B cell (primary cell): ENCODE data around the gene SLC2A2. TPM values are rescaled to one million over a fixed set of nuclear protein-coding genes. Genes with fewer than 3 reads are reported as not detected.

Source experiments
- ATAC-seq: fragments of 200-7000 bp; cut with Tn5 transposase; one replicate; pipeline ENCODE4 v1.10.0; 2021; ENCODE audit warnings: low read depth, mild to moderate bottlenecking, moderate number of reproducible peaks, moderate library complexity
- CTCF ChIA-PET: fragments of 350-600 bp; sonication (Branson Sonifier 250); formaldehyde crosslinking; loops from one replicate; lab custom pipeline; 2021; ENCODE audit warnings: antibody characterized with exemption, inconsistent platforms; lab: Charles Lee
- POLR2A ChIA-PET: fragments of 350-600 bp; sonication (Branson Sonifier 250); formaldehyde crosslinking; loops from one replicate; lab custom pipeline; 2021; ENCODE audit warnings: antibody characterized with exemption; lab: Charles Lee
- DNase-seq: peaks from one replicate; pipeline ENCODE4 v3.0.0; 2013
- H2AFZ ChIP-seq: 2 replicates; pipeline ENCODE4 v1.6.1; 2012; ENCODE audit warnings: mild to moderate bottlenecking, low read depth, low read length; ENCODE audit not compliant: insufficient read depth, poor library complexity, severe bottlenecking
- H3K27ac ChIP-seq, 2 donors: 1 replicate in 1 of 2; 2 replicates in 1 of 2; pipeline ENCODE4 v1.5.1; 2012 to 2013; ENCODE audit warnings: low read length in 2 of 2, mild to moderate bottlenecking in 2 of 2, moderate library complexity in 1 of 2
- H3K27me3 ChIP-seq, 4 experiments: fragments of 200-600 bp in 1 of 4; sonication (generic) in 1 of 4; replicated peaks in 1 of 4; 1 replicate in 2 of 4; 2 replicates in 2 of 4; pipeline versions ENCODE4 v1.6.1 to v1.7.0; 2013 to 2016; ENCODE audit warnings: low read length in 3 of 4, mild to moderate bottlenecking in 2 of 4, mixed read lengths in 1 of 4, moderate library complexity in 1 of 4; ENCODE audit not compliant: insufficient read depth in 4 of 4, control insufficient read depth in 3 of 4; ENCODE audit errors: control extremely low read depth in 1 of 4
- H3K36me3 ChIP-seq, 2 experiments: replicated peaks in 1 of 2; 1 replicate in 1 of 2; 2 replicates in 1 of 2; pipeline versions ENCODE4 v1.6.1 to v1.7.1; 2013; ENCODE audit warnings: low read length in 1 of 2; ENCODE audit not compliant: insufficient read depth in 2 of 2, control insufficient read depth in 1 of 2; ENCODE audit errors: control extremely low read depth in 1 of 2, extremely low read depth in 1 of 2
- H3K4me1 ChIP-seq, 2 donors: fragments of 200-600 bp in 1 of 2; sonication (generic) in 1 of 2; 1 replicate in 1 of 2; 2 replicates in 1 of 2; pipeline versions ENCODE4 v1.5.1 to v1.6.1; 2013 to 2017; ENCODE audit warnings: low read length in 2 of 2; ENCODE audit not compliant: control insufficient read depth in 2 of 2, insufficient read depth in 2 of 2
- H3K4me2 ChIP-seq: replicated peaks from 2 replicates; pipeline ENCODE3; 2012; ENCODE audit warnings: mild to moderate bottlenecking, low read depth, low read length; ENCODE audit not compliant: poor library complexity, severe bottlenecking
- H3K4me3 ChIP-seq, 5 experiments: fragments of 200-600 bp in 1 of 5; sonication (generic) in 1 of 5; 1 replicate in 3 of 5; 2 replicates in 2 of 5; pipeline versions ENCODE4 v1.5.1 to v1.7.0; 2011 to 2016; ENCODE audit warnings: low read length in 4 of 5, mild to moderate bottlenecking in 4 of 5, low read depth in 2 of 5, control low read depth in 1 of 5, moderate library complexity in 1 of 5; ENCODE audit not compliant: insufficient read depth in 1 of 5; ENCODE audit errors: control extremely low read depth in 1 of 5, extremely low read depth in 1 of 5
- H3K79me2 ChIP-seq: fragments of 200-600 bp; sonication (generic); one replicate; pipeline ENCODE4 v1.6.0; 2016; ENCODE audit warnings: low read length; ENCODE audit not compliant: control insufficient read depth, insufficient read depth
- H3K9ac ChIP-seq: fragments of 200-600 bp; sonication (generic); 2 replicates; pipeline ENCODE4 v1.6.1; 2017; ENCODE audit warnings: mild to moderate bottlenecking, low read length, moderate library complexity
- H3K9me3 ChIP-seq, 3 donors: one replicate each; pipeline versions ENCODE4 v1.6.1 to v1.7.1; 2013; ENCODE audit warnings: low read length in 2 of 3; ENCODE audit not compliant: control insufficient read depth in 2 of 3, insufficient read depth in 1 of 3; ENCODE audit errors: control extremely low read depth in 1 of 3
- H4K20me1 ChIP-seq: 2 replicates; pipeline ENCODE4 v1.6.0; 2012; ENCODE audit warnings: mild to moderate bottlenecking, low read length; ENCODE audit not compliant: insufficient read depth, control insufficient read depth, poor library complexity, severe bottlenecking
- H3K27ac Mint-ChIP-seq: one replicate; pipeline ENCODE4 v1.8.0; 2021; ENCODE audit warnings: mixed read lengths
- H3K27me3 Mint-ChIP-seq: one replicate; pipeline ENCODE4 v1.8.0; 2021; ENCODE audit warnings: mixed read lengths
- H3K4me1 Mint-ChIP-seq: one replicate; pipeline ENCODE4 v1.8.0; 2021; ENCODE audit warnings: mixed read lengths
- H3K4me3 Mint-ChIP-seq: one replicate; pipeline ENCODE4 v1.8.0; 2021; ENCODE audit warnings: mixed read lengths
- H3K9me3 Mint-ChIP-seq: one replicate; pipeline ENCODE4 v1.8.0; 2022; ENCODE audit warnings: mixed read lengths; ENCODE audit not compliant: insufficient read depth
- EZH2 ChIP-seq: IDR thresholded peaks from 2 replicates; pipeline ENCODE4 v1.6.1; 2012; ENCODE audit warnings: borderline replicate concordance, low read depth, mild to moderate bottlenecking, moderate library complexity, low read length; ENCODE audit not compliant: insufficient read depth, poor library complexity, severe bottlenecking
- WGBS: methylation state at CpG from one replicate; pipeline ENCODE4 v1.1.5; 2013; ENCODE audit warnings: missing lambda C conversion rate; ENCODE audit not compliant: insufficient coverage; 5-methylcytosine and 5-hydroxymethylcytosine counted together
- intact Hi-C: fragments of 100-400 bp; cut with micrococcal nuclease; formaldehyde crosslinking; loops from one replicate; pipeline ENCODE4 v1.10.0; 2022
- polyA plus RNA-seq: library from polyadenylated mRNA; depleted of rRNA; stranded (reverse); fragments of >200 nt; gene quantifications from 2 replicates; pipeline ENCODE4 v1.2.3, GENCODE V29; 2012
- total RNA-seq, 2 donors: library from RNA; stranded (reverse); fragments of 120-200 nt in 1 of 2; gene quantifications; 1 replicate in 1 of 2; 2 replicates in 1 of 2; pipeline versions ENCODE4 v1.2.3 to v1.2.4, GENCODE V29; 2013 to 2022
- TF ChIP-seq, protein P1 (sequence below): fragments of 200-600 bp; IDR thresholded peaks from one replicate; pipeline ENCODE4 v1.8.0; 2022; ENCODE audit warnings: antibody characterized with exemption, mild to moderate bottlenecking

Gene SLC2A2
- total and polyA plus RNA-seq, 2 donors (not counting 1 experiment from before 2014, with no cell fraction given): not detected

DNA sequence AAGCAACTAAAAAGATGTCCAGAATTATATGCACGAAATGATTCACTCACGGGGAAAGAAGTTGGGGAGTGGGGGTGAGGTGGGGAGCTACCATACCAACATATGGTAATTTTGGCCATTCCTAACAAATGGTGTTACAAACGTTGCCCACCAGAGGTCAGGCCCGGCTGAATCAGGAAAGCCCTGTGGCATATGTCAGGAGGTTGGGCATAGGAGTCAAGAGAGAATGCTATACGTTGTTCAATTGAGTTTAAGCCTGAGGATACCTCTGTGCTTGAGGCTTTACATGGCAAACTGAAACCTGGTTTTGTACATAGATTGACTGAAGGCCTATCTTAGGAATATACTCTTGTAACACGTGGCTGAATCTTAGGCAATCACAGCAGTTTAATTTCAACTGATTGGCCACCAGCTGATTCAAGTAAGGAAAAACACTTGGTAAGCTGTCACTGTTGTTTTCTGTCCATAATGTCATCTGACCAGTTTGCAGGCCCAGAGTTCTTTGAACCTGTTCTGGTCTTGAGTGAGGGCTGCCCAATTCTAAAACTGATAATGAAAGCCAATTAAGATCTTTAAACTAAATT lies 23.4 kb upstream of the SLC2A2 start:
- CTCF ChIA-PET: interaction anchor here (0.9 to 5.3 kb wide), 6 partner anchors 13 to 722 kb away, joined by 3 to 52 read pairs (median 4); no protein-coding TSS in a partner anchor
- Mint-ChIP-seq H3K4me3 (no peak overlapping the region), H3K27ac (no peak overlapping the region)

DNA sequence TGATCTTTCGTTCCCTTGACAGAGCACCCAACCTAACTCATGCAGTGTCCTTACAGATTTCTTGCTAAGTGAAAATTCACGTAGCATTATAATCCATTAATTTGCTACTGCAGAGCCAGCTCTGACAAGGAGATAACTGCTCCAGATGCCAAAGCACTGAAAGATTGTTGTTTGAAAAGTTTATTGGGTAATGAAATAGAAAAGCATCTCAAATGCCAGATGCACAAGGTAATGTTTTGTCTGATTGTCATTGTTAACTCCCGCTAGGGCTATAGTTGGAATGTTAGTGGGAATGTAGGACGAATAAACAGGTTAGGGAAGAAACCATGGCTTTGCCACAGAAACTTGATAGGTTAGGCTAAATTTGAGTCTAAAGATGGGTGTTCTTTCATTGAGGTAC lies 20.2 kb upstream of the SLC2A2 start:
- CTCF ChIA-PET: interaction anchor here (0.9 to 5.3 kb wide), 2 partner anchors 519 to 1295 kb away, joined by 3 to 52 read pairs; no protein-coding TSS in a partner anchor

More for the DNA sequence above, 23.4 kb upstream of the SLC2A2 start:
- Histone ChIP-seq H3K9ac (no peak overlapping the region), H2AFZ (no peak overlapping the region), H4K20me1 (no peaks in the 10 kb centered on the region), H3K4me2 (no peak overlapping the region), H3K9me3 (no peaks in the 10 kb centered on the region), H3K27ac (no peak overlapping the region), H3K4me3 (no peak overlapping the region), H3K4me1 (no peaks in the 10 kb centered on the region), H3K36me3 (no peaks in the 10 kb centered on the region), H3K27me3 (no peaks in the 10 kb centered on the region), H3K79me2 (no peaks in the 10 kb centered on the region)
- ATAC-seq (peak; percentile 53), DNase-seq (peak; percentile 38)
- H3K27me3 Mint-ChIP-seq: peaks cover 11% of the 10 kb centered on the region
- TF ChIP-seq EZH2: no peak
- TF ChIP-seq, protein P1, sequence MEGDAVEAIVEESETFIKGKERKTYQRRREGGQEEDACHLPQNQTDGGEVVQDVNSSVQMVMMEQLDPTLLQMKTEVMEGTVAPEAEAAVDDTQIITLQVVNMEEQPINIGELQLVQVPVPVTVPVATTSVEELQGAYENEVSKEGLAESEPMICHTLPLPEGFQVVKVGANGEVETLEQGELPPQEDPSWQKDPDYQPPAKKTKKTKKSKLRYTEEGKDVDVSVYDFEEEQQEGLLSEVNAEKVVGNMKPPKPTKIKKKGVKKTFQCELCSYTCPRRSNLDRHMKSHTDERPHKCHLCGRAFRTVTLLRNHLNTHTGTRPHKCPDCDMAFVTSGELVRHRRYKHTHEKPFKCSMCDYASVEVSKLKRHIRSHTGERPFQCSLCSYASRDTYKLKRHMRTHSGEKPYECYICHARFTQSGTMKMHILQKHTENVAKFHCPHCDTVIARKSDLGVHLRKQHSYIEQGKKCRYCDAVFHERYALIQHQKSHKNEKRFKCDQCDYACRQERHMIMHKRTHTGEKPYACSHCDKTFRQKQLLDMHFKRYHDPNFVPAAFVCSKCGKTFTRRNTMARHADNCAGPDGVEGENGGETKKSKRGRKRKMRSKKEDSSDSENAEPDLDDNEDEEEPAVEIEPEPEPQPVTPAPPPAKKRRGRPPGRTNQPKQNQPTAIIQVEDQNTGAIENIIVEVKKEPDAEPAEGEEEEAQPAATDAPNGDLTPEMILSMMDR: peak; percentile 59
- intact Hi-C loops: loop anchor here (1.0 to 2.0 kb wide), 2 partner anchors 517 to 1291 kb away; no protein-coding TSS in a partner anchor
- H3K4me1 Mint-ChIP-seq: no peaks in the 10 kb centered on the region
- WGBS: 11% methylated on average over 3 of the region's 6 CpGs
- POLR2A ChIA-PET: no interaction called here
- H3K9me3 Mint-ChIP-seq: no peaks in the 10 kb centered on the region

More for the DNA sequence above, 20.2 kb upstream of the SLC2A2 start:
- Mint-ChIP-seq H3K27me3 (peaks cover 7% of the 10 kb centered on the region), H3K9me3 (no peaks in the 10 kb centered on the region), H3K27ac (no peak overlapping the region), H3K4me3 (no peak overlapping the region), H3K4me1 (no peaks in the 10 kb centered on the region)
- Histone ChIP-seq H3K27me3 (no peaks in the 10 kb centered on the region), H3K4me1 (no peaks in the 10 kb centered on the region), H2AFZ (no peak overlapping the region), H3K27ac (no peak overlapping the region), H3K9me3 (no peaks in the 10 kb centered on the region), H4K20me1 (no peaks in the 10 kb centered on the region), H3K4me3 (no peak overlapping the region), H3K4me2 (no peak overlapping the region), H3K79me2 (no peaks in the 10 kb centered on the region), H3K36me3 (no peaks in the 10 kb centered on the region), H3K9ac (no peak overlapping the region)
- DNase-seq (no peak), ATAC-seq (no peak)
- 93% methylated on average over 3 of the region's 4 CpGs for WGBS
- POLR2A ChIA-PET: no interaction called here
- no peak for TF ChIP-seq EZH2
- TF ChIP-seq, protein P1: no peak
- intact Hi-C loops: no loop called here
